ENCODE measurements around the gene TRIM41.
"Not testable (repeated sequence)": the region's sequence is repeated elsewhere in the genome, so short reads cannot be mapped to it uniquely, and the experiment has no call there.

The TRIM41 gene

DNA sequence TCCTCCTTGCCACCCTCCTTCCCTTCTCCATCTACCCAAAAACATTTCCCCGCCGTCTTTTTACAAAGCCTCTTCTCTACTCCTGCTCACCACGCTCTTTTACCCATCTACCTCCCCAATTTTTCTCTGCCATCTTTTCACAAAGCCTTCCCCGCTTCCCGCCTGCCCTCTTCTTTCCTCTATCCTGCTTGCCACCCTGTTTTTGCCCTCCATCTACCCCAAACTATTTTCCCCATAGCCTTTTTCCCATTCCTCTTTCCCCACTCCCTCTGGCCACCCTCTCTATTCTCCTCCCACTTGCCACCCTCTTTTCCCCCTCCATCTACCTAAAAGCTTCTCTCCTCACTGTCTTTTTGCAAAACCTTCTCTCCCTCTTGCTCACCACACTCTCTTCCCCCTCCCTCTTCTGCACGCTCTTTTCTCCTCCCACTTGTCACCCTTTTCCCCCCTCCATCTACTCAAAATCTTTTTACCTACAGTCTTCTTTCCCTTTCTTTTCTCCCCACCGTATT lies 57.2 kb downstream of the TRIM41 start:
- no peak overlapping the region for H3K4me3 ChIP-seq (ENCODE audit: low read length)

DNA sequence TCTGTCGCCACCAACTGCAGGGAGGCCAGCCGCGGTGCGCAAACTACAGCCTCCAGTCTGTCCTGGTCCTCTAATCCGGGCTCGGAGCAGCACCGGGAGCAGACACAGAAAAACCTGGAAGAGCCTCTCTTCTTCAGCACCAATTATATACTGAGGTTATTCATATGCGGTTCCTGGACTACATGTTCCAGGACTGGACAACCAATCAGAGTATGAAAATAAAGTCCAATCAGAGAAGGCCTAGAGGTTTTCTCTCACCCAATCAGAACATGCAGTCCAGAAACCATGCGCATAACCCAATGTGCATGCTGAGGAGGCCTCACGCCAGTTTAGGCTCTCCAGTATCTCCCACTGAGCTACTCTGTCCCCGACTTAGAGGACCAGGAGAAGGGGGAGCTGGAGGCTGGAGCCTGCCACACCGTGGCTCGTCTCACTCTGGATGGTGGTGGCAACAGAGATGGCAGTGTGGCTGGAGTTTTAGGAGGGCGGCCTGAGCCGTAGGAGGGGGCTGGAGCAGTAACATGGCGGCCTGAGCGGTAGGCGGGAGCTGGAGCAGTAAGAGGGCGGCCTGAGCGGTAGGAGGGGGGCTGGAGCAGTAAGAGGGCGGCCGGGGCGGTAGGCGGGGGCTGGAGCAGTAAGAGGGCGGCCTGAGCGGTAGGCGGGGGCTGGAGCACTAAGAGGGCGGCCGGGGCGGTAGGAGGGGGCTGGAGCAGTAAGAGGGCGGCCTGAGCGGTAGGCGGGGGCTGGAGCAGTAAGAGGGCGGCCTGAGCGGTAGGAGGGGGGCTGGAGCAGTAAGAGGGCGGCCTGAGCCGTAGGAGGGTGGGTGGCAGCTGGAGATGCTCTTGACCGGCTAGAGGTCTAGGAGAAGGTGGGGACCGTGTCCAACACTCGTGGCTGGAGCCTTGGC lies 58.2 kb downstream of the TRIM41 start:
- no peak overlapping the region for H3K4me3 ChIP-seq (ENCODE audit: low read length)
- DNase-seq (ENCODE audit: low read depth) = no peak
- TF ChIP-seq, protein P1, sequence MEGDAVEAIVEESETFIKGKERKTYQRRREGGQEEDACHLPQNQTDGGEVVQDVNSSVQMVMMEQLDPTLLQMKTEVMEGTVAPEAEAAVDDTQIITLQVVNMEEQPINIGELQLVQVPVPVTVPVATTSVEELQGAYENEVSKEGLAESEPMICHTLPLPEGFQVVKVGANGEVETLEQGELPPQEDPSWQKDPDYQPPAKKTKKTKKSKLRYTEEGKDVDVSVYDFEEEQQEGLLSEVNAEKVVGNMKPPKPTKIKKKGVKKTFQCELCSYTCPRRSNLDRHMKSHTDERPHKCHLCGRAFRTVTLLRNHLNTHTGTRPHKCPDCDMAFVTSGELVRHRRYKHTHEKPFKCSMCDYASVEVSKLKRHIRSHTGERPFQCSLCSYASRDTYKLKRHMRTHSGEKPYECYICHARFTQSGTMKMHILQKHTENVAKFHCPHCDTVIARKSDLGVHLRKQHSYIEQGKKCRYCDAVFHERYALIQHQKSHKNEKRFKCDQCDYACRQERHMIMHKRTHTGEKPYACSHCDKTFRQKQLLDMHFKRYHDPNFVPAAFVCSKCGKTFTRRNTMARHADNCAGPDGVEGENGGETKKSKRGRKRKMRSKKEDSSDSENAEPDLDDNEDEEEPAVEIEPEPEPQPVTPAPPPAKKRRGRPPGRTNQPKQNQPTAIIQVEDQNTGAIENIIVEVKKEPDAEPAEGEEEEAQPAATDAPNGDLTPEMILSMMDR (IDR thresholded peaks at IDR 0.05; ENCODE audit: insufficient read depth, low read depth, low read length, missing control alignments) = no peak

More for the DNA sequence above, 57.2 kb downstream of the TRIM41 start:
- no peak for DNase-seq (ENCODE audit: low read depth)
- TF ChIP-seq, protein P1 (IDR thresholded peaks at IDR 0.05; ENCODE audit: insufficient read depth, low read depth, low read length, missing control alignments) = no peak

DNA sequence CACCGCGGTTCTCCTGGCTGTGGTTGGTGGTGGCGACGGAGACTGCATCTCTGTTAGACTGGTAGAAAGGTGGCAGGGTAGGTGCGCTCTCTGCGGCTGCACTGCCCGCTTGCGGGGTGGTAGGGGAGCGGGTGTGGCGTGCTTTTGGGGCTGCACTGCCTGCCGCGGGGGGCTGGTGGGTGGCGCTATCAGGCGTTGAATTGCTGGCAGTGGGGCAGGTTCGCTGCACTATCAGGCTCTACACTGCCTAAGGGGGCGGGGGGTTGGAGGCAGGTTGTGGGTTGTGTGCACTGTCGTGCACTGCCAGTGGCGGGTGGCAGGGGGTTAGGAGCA lies 58.9 kb downstream of the TRIM41 start:
- H3K4me3 ChIP-seq (ENCODE audit: low read length) = no peak overlapping the region
- TF ChIP-seq, protein P1 (IDR thresholded peaks at IDR 0.05; ENCODE audit: insufficient read depth, low read depth, low read length, missing control alignments) = no peak
- DNase-seq (ENCODE audit: low read depth) = no peak

DNA sequence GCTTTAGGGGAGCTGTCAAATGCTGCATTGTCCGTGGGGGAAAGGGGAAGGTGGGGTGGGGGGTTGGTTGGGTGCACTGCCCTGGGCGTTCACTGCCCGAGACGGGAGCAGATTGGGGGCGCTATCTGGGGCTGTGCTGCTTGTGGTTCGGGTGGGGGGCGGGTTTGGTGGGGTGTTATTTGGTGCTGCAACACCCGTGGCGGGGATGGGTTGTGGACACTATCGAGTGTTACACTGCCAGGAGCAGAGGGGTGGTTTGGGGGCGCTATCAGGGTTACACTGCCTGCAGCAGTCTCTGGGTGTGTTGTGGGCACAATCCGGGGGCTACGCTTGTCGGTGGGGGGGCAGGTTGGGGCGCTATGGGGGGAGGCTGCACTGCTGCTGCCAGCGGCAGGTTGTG lies 59.3 kb downstream of the TRIM41 start:
- H3K4me3 ChIP-seq (ENCODE audit: low read length) = not testable (repeated sequence)

DNA sequence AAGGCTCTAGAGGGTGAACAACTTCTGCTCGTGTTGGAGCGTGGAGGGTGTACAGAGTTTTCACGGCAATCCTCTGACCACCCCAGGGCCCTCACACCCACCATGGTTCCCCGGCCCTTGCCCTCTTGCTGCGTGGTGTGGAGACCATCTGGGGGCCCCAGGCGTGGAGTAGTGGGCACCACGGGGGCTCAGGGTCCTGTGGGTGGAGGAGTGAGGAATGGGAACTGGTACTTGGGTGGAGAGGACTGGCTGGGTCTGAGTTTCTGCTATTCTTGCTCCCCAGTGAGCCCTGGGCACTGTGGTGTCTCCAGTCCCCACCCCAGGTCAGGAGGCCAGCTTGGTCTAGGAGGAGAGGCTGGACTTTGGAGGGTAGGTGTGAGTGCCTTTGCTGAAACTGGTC lies 59.8 kb downstream of the TRIM41 start:
- H3K4me3 ChIP-seq (ENCODE audit: low read length) = no peak overlapping the region
- TF ChIP-seq, protein P1 (IDR thresholded peaks at IDR 0.05; ENCODE audit: insufficient read depth, low read depth, low read length, missing control alignments) = no peak
- DNase-seq (ENCODE audit: low read depth) = no peak

More for the DNA sequence above, 59.3 kb downstream of the TRIM41 start:
- DNase-seq (ENCODE audit: low read depth) = not testable (repeated sequence)

DNA sequence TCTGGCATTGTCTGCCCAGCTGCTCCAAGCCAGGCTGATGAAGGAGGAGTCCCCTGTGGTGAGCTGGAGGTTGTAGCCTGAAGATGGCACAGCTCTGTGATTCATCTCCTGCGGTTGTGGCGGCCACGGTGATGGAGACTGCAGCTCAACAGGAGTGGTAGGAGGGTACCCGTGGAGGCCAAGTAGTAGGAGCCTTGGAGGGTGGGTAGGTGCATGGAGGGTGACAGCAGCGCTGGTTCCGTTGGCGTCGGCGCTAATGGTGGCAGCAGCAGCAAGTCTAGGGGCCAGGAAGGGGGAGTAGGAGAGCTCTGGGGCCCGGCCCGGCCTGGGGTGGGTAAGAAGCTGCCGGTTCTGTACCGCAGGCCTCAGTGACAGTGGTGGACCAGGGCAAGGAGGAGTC lies 60.3 kb downstream of the TRIM41 start:
- no peak for DNase-seq (ENCODE audit: low read depth)
- TF ChIP-seq, protein P1 (IDR thresholded peaks at IDR 0.05; ENCODE audit: insufficient read depth, low read depth, low read length, missing control alignments) = no peak
- H3K4me3 ChIP-seq (ENCODE audit: low read length) = no peak overlapping the region

DNA sequence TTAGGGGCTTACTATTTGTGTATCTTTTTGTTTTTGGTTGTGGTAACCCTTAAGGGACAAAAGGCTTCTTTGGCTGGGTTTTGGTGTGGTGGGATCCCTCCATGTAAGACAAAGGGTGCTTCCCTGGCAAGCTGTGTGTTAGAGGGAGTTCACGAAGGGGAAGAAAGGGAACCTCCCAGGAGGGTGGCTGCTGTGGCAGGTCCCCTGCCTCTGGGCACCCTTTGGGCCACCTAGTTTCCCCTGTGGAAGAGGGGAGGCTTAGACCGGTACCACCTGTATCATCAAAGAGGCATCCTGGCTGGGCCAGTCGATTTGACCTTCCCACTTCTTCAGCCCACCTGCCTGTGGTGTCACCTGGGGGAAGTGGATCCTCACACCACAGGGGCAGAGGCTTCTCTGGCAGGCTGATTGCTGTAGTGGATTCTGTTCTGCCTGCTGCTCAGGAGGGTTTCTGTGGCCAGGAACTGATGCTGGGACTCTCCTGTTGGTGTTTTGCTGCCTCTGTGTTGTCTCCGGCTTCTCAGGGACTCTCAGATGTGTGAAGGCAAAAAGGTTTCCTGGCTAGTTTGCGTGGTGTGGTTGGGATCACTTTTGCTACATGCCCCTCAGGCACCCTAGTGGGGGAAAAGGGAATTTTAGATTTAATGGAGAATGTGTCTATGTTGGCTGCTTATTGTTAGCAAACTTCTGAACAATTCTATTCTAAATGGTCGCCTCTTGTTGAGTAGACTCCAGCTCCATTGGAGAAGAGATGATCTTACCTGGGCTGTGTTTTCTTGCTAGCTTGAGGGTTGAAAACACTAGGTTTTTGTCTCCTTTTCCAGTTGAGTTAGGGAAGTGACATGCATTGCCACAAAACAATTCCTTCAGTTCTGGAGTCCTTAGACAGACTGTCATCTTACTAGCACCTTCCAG lies 61.0 kb downstream of the TRIM41 start:
- not testable (repeated sequence) for H3K4me3 ChIP-seq (ENCODE audit: low read length); DNase-seq (ENCODE audit: low read depth)
